Heart right ventricle (tissue), 16 donors: Measurements from ENCODE around the gene ANKRD33B. TPM values are rescaled to one million over a fixed set of nuclear protein-coding genes. Genes with fewer than 3 reads are reported as not detected.

Source experiments
- ATAC-seq, 8 donors: fragments of 200-7000 bp; cut with Tn5 transposase; one replicate each; pipeline ENCODE4 v1.9.1; 2020; ENCODE audit warnings: mild to moderate bottlenecking in 8 of 8, moderate library complexity in 8 of 8, moderate number of reproducible peaks in 1 of 8
- DNase-seq, 2 donors: peaks; one replicate each; pipeline ENCODE4 v3.0.0-alpha.2; 2020
- H3K27ac ChIP-seq, 10 donors: fragments of 200-600 bp; sonication (generic) in 2 of 10; one replicate each; pipeline versions ENCODE4 v1.5.0 to v1.8.0; 2020 to 2022; ENCODE audit warnings: mild to moderate bottlenecking in 3 of 10
- H3K27me3 ChIP-seq, 7 donors: fragments of 200-600 bp; one replicate each; pipeline ENCODE4 v1.8.0; 2021 to 2022; ENCODE audit warnings: mild to moderate bottlenecking in 2 of 7
- H3K36me3 ChIP-seq, 9 donors: fragments of 200-600 bp; sonication (generic) in 1 of 9; one replicate each; pipeline versions ENCODE4 v1.5.0 to v1.8.0; 2020 to 2022; ENCODE audit warnings: mild to moderate bottlenecking in 2 of 9
- H3K4me1 ChIP-seq, 9 donors: fragments of 200-600 bp; sonication (generic) in 1 of 9; one replicate each; pipeline versions ENCODE4 v1.5.0 to v1.8.0; 2020 to 2022; ENCODE audit warnings: mild to moderate bottlenecking in 4 of 9
- H3K4me3 ChIP-seq, 10 donors: fragments of 200-600 bp; sonication (generic) in 2 of 10; one replicate each; pipeline versions ENCODE4 v1.5.0 to v1.8.0; 2020 to 2022; ENCODE audit warnings: mild to moderate bottlenecking in 7 of 10, moderate library complexity in 2 of 10
- H3K9me3 ChIP-seq, 11 donors: fragments of 200-600 bp in 10 of 11; sonication (generic) in 2 of 11; one replicate each; pipeline versions ENCODE4 v1.5.0 to v1.8.0; 2013 to 2022; ENCODE audit warnings: mild to moderate bottlenecking in 2 of 11, control low read depth in 1 of 11, moderate library complexity in 1 of 11
- WGBS, 2 donors: extraction: QIAGEN DNeasy Blood & Tissue Kit; methylation state at CpG; one replicate each; pipeline ENCODE4 v1.1.7; 2013; ENCODE audit warnings: inconsistent platforms in 1 of 2; 5-methylcytosine and 5-hydroxymethylcytosine counted together
- intact Hi-C, 10 donors: fragments of 100-400 bp; cut with DNase I; formaldehyde crosslinking; loops; one replicate each; pipeline versions ENCODE4 v1.11.1 to v1.14.2; 2022
- polyA plus RNA-seq, 2 donors: library from polyadenylated mRNA; stranded (reverse); fragments of 200-250 nt; gene quantifications; one replicate each; pipeline ENCODE4 v1.2.3, GENCODE V29; 2013
- total RNA-seq, 10 donors: library from RNA; stranded (reverse); fragmentation: NEBNext Ultra II Directional in 3 of 10; extraction: Animal tissue kit (Norgen Biotek cat#: 25700) in 3 of 10; gene quantifications; one replicate each; pipeline versions ENCODE4 v1.2.1 to v1.2.4, GENCODE V29; 2021 to 2023
- TF ChIP-seq, protein P1 (sequence below), 9 donors: fragments of 200-600 bp; sonication (generic) in 2 of 9; IDR thresholded peaks; one replicate each; pipeline versions ENCODE4 v1.5.0 to v1.8.0; 2021 to 2022; ENCODE audit warnings: antibody characterized with exemption in 9 of 9, mild to moderate bottlenecking in 5 of 9, moderate library complexity in 1 of 9
- donor health status: Arrhythmogenic right ventricular cardiomyopathy.
- donor health status: ischemic (EF 13 %, LVEDD 7.1; RV severe dilation, severe dysfunction).
- donor health status: healthy with polysubstance abuse.
- donor health status: DM: no; HTN: yes; CAD: no.
- donor health status: DM: no; HTN: no; CAD: no.
- donor health status: ischemic (EF 25% LVEDD 6.9; RV normal size, moderate dysfunction).
- donor health status: ischemic (EF 25% LVEDD 5.7; RV mildly dilated, moderate dysfunction).
- donor health status: healthy.
- donor health status: DM: yes; HTN: yes; CAD: no.
- donor health status: Ischemic cardiomyopathy.
- donor health status: ischemic (EF 35%, LVEDD 5.7; RV mildly dilated, moderate dysfunction).
- donor health status: nonischemic (EF 11% LVEDD 7.7; RV severe dilation, severe dysfunction).
- donor health status: DM: yes; HTN: yes; CAD: no.
- donor health status: PGD.
- donor health status: ischemic (EF 29% LVEDD 5.4; RV normal size, mild dysfunction).
- donor health status: nonischemic (EF 23%, LVEDD 6.1; RV moderate dilation, normal function).

The ANKRD33B gene
- total and polyA plus RNA-seq, 12 donors: 0.46 to 33.0 (median 13.3) TPM

DNA sequence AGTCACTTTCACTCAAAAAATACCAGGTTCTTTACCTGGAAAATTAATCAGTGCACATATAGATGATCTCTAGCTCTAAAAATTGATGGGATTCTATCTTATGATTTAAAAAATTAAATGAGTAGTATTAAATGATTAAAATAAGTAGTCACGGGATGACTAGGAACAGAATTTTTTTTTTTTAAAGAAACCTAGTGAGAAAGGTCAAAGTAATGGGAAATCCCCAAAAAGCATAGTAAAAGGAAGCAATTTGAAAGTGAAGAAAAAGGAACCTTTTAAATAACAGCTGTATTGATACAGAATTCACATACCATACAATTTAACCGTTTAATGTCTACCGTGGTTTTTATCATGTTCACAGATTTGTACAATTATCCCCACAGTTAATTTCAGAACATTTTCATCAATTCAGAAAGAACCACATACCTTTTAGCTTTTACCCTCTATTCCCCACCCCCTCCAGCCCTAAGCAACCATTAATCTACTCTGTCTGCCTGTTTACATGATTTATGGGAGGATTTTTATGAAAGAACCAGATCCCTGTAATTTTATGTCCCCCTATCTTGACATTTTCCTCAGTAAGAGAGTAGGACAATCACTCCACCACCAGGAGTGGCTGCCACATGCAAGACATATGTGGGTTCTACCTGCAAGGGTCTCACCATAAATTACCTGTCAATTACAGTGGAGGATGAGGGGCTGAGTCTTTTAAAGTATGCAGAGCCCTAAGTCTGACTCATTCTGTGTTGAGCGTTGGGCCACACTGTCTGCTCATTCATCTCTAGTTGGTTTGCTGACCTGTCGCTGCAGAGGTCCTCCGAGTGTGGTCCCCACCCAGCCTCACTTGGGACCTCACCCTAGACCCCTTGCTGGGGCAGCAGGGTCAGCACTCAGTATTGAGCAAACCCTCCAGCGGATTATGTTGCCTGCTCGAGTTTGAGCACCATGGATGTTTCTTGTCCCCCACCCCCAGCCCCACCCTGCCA is 16.0 kb downstream of the ANKRD33B start:
- DNase-seq (no peak), ATAC-seq (no peak)
- TF ChIP-seq, protein P1, sequence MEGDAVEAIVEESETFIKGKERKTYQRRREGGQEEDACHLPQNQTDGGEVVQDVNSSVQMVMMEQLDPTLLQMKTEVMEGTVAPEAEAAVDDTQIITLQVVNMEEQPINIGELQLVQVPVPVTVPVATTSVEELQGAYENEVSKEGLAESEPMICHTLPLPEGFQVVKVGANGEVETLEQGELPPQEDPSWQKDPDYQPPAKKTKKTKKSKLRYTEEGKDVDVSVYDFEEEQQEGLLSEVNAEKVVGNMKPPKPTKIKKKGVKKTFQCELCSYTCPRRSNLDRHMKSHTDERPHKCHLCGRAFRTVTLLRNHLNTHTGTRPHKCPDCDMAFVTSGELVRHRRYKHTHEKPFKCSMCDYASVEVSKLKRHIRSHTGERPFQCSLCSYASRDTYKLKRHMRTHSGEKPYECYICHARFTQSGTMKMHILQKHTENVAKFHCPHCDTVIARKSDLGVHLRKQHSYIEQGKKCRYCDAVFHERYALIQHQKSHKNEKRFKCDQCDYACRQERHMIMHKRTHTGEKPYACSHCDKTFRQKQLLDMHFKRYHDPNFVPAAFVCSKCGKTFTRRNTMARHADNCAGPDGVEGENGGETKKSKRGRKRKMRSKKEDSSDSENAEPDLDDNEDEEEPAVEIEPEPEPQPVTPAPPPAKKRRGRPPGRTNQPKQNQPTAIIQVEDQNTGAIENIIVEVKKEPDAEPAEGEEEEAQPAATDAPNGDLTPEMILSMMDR (IDR thresholded peaks at IDR 0.05): no peak
- no peak overlapping the region for H3K4me3 ChIP-seq
- H3K9me3 ChIP-seq: peaks cover 0 to 7% (median 0%) of the 10 kb centered on the region in 11 donors
- H3K4me1 ChIP-seq: peaks cover 5 to 84% (median 54%) of the 10 kb centered on the region in 9 donors
- intact Hi-C loops: loop anchor here in 2 of 10 donors (5.0 kb wide), 2 partner anchors 42 to 123 kb away; no protein-coding TSS in a partner anchor
- peak overlapping the region in 4 of 10 donors; percentile 31 to 89 (median 80) for H3K27ac ChIP-seq
- no peaks in the 10 kb centered on the region for H3K36me3 ChIP-seq
- WGBS, 2 donors: 94 to 95% methylated on average over 8 of the region's 8 CpGs
- H3K27me3 ChIP-seq: no peaks in the 10 kb centered on the region

- H3K36me3 ChIP-seq: no peaks in the 10 kb centered on the region
- intact Hi-C loops: no loop called here
- peak overlapping the region in 4 of 10 donors; percentile 3 to 89 (median 28) for H3K27ac ChIP-seq
- TF ChIP-seq, protein P1 (IDR thresholded peaks at IDR 0.05): no peak
- ATAC-seq (no peak), DNase-seq (no peak)
- no peaks in the 10 kb centered on the region for H3K27me3 ChIP-seq
- H3K4me3 ChIP-seq: no peak overlapping the region
- peaks cover 5 to 84% (median 54%) of the 10 kb centered on the region in 9 donors for H3K4me1 ChIP-seq
- WGBS, 2 donors: 95 to 96% methylated on average over 9 of the region's 9 CpGs
- H3K9me3 ChIP-seq: peaks cover 0 to 7% (median 0%) of the 10 kb centered on the region in 11 donors
Observed at GRCh38 chr5:10580531-10581423, 16.9 kb downstream of the ANKRD33B start.

- no peaks in the 10 kb centered on the region for H3K36me3 ChIP-seq
- TF ChIP-seq, protein P1 (IDR thresholded peaks at IDR 0.05): no peak
- H3K27ac ChIP-seq: peak overlapping the region in 4 of 10 donors; percentile 3 to 89 (median 28)
Observed at GRCh38 chr5:10581424-10581748, 17.5 kb downstream of the ANKRD33B start.

More at GRCh38 chr5:10581424-10581748, 17.5 kb downstream of the ANKRD33B start:
- ATAC-seq (no peak), DNase-seq (no peak)
- Histone ChIP-seq H3K9me3 (peaks cover 0 to 7% (median 0%) of the 10 kb centered on the region in 11 donors), H3K4me3 (no peak overlapping the region), H3K4me1 (peaks cover 5 to 78% (median 52%) of the 10 kb centered on the region in 9 donors), H3K27me3 (no peaks in the 10 kb centered on the region)
- 93 to 100% methylated on average over 2 of the region's 2 CpGs for WGBS, 2 donors
- intact Hi-C loops: no loop called here
